Measurements from ENCODE around the gene ZNF343. TPM values are rescaled to one million over a fixed set of nuclear protein-coding genes. Genes with fewer than 3 reads are reported as not detected.
"Not testable (repeated sequence)": the region's sequence is repeated elsewhere in the genome, so short reads cannot be mapped to it uniquely, and the experiment has no call there.

The ZNF343 gene
- total and polyA plus RNA-seq, 2 experiments from 2014 or later = 6.2 to 7.0 TPM

DNA sequence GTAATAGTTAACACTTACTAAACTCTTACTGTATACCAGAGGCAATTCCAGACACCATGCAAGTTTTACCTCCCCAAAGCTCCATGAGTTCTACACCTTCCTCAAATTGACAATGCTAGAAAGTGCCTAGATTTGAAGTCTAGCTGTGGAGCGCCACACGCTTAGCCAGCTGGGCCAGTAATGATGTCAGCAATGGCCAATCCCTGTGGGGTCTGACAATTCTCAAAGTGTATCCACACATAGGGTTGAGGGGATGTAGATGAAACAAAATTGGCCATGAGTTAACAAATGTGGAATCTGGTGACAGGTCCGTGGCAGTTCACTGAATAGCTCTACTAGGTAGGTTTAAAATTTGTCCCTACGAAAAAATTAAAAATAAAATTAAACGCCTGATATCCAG, 1.3 kb downstream of the ZNF343 start:
- Histone ChIP-seq H3K4me3 (no peak overlapping the region), H4K20me1 (ENCODE audit: insufficient read depth, poor library complexity, severe bottlenecking) (no peaks in the 10 kb centered on the region), H3K9me2 (replicated peaks; ENCODE audit: insufficient read depth) (no peaks in the 10 kb centered on the region), H3K9me3 (ENCODE audit: low read depth) (no peaks in the 10 kb centered on the region), H2AFZ (peak overlapping the region; percentile 59), H3K36me3 (replicated peaks; ENCODE audit: insufficient read depth, low read depth) (no peaks in the 10 kb centered on the region), H3K27me3 (no peaks in the 10 kb centered on the region), H3K4me1 (ENCODE audit: insufficient read depth) (peaks cover 8% of the 10 kb centered on the region), H3K79me2 (peaks cover 41% of the 10 kb centered on the region), H3K27ac (no peak overlapping the region), H3K4me2 (peak overlapping the region; percentile 85)
- DNase-seq (ENCODE audit: low spot score) = no peak
- TF ChIP-seq EZH2phosphoT487 (IDR thresholded peaks at IDR 0.05; ENCODE audit: low read depth, severe bottlenecking, unreplicated experiment) = no peak
- no peak for TF ChIP-seq EZH2 (IDR thresholded peaks at IDR 0.05; ENCODE audit: borderline replicate concordance)
- TF ChIP-seq, protein P1, sequence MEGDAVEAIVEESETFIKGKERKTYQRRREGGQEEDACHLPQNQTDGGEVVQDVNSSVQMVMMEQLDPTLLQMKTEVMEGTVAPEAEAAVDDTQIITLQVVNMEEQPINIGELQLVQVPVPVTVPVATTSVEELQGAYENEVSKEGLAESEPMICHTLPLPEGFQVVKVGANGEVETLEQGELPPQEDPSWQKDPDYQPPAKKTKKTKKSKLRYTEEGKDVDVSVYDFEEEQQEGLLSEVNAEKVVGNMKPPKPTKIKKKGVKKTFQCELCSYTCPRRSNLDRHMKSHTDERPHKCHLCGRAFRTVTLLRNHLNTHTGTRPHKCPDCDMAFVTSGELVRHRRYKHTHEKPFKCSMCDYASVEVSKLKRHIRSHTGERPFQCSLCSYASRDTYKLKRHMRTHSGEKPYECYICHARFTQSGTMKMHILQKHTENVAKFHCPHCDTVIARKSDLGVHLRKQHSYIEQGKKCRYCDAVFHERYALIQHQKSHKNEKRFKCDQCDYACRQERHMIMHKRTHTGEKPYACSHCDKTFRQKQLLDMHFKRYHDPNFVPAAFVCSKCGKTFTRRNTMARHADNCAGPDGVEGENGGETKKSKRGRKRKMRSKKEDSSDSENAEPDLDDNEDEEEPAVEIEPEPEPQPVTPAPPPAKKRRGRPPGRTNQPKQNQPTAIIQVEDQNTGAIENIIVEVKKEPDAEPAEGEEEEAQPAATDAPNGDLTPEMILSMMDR (IDR thresholded peaks at IDR 0.05; ENCODE audit: poor library complexity) = no peak
- 92% methylated on average over 5 of the region's 5 CpGs for WGBS (ENCODE audit: low lambda C conversion rate, missing lambda C conversion rate)

DNA sequence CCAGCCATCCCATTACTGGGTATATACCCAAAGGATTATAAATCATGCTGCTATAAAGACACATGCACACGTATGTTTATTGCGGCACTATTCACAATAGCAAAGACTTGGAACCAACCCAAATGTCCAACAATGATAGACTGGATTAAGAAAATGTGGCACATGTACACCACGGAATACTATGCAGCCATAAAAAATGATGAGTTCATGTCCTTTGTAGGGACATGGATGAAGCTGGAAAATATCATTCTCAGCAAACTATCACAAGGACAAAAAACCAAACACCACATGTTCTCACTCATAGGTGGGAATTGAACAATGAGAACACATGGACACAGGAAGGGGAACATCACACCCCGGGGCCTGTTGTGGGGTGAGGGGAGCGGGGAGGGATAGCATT, 2.3 kb downstream of the ZNF343 start:
- not testable (repeated sequence) for H3K4me1 ChIP-seq (ENCODE audit: insufficient read depth); H2AFZ ChIP-seq; DNase-seq (ENCODE audit: low spot score); H3K9me2 ChIP-seq (replicated peaks; ENCODE audit: insufficient read depth); H3K27ac ChIP-seq; H3K9me3 ChIP-seq (ENCODE audit: low read depth); H3K36me3 ChIP-seq (replicated peaks; ENCODE audit: insufficient read depth, low read depth); H3K4me2 ChIP-seq; H3K27me3 ChIP-seq; H4K20me1 ChIP-seq (ENCODE audit: insufficient read depth, poor library complexity, severe bottlenecking); H3K4me3 ChIP-seq
- H3K79me2 ChIP-seq = peaks cover 41% of the 10 kb centered on the region
- 100% methylated on average over 3 of the region's 5 CpGs for whole genome bisulfite sequencing (ENCODE audit: low lambda C conversion rate, missing lambda C conversion rate)

DNA sequence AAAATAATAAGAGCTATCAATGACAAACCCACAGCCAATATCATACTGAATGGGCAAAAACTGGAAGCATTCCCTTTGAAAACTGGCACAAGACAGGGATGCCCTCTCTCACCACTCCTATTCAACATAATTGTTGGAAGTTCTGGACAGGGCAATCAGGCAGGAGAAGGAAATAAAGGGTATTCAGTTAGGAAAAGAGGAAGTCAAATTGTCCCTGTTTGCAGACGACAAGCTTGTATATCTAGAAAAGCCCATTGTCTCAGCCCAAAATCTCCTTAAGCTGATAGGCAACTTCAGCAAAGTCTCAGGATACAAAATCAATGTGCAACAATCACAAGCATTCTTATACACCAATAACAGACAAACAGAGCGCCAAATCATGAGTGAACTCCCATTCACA, 3.9 kb downstream of the ZNF343 start:
- not testable (repeated sequence) for H3K4me3 ChIP-seq; H3K36me3 ChIP-seq (replicated peaks; ENCODE audit: insufficient read depth, low read depth); H3K9me3 ChIP-seq (ENCODE audit: low read depth); DNase-seq (ENCODE audit: low spot score); H3K9me2 ChIP-seq (replicated peaks; ENCODE audit: insufficient read depth); H3K27ac ChIP-seq; H2AFZ ChIP-seq; H3K4me2 ChIP-seq; H3K27me3 ChIP-seq; H4K20me1 ChIP-seq (ENCODE audit: insufficient read depth, poor library complexity, severe bottlenecking); H3K4me1 ChIP-seq (ENCODE audit: insufficient read depth)
- WGBS (ENCODE audit: low lambda C conversion rate, missing lambda C conversion rate) = 85% methylated on average over 2 of the region's 2 CpGs
- H3K79me2 ChIP-seq = peaks cover 41% of the 10 kb centered on the region

- peaks cover 34% of the 10 kb centered on the region for H3K79me2 ChIP-seq
- WGBS (ENCODE audit: low lambda C conversion rate, missing lambda C conversion rate) = 97% methylated on average over 2 of the region's 2 CpGs
- not testable (repeated sequence) for H2AFZ ChIP-seq; H3K27ac ChIP-seq; H3K36me3 ChIP-seq (replicated peaks; ENCODE audit: insufficient read depth, low read depth); H3K9me3 ChIP-seq (ENCODE audit: low read depth); H3K4me2 ChIP-seq; DNase-seq (ENCODE audit: low spot score); H4K20me1 ChIP-seq (ENCODE audit: insufficient read depth, poor library complexity, severe bottlenecking); H3K27me3 ChIP-seq; H3K4me3 ChIP-seq; H3K4me1 ChIP-seq (ENCODE audit: insufficient read depth); H3K9me2 ChIP-seq (replicated peaks; ENCODE audit: insufficient read depth)
Measured at GRCh38 chr20:2502808-2503384, 5.8 kb downstream of the ZNF343 start.

DNA sequence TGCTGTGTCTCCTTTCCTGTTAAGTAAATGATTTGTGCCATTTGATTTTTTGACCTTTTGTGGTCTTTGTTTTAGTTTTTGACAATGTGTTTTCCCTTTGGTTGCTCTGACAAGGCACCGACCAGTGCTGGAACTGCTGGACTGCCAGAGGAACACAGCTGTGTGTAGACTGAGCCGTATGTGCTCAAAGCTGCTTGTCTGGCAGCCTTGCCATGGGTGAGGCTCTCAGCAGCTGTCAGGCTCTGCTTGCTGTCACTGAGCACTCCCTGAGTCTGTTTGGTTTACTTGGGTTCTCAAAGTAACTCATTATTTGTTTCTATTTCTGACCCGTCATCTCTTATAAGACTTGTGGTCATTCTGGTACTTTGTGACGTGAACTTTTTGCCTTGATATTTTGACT, 23.1 kb downstream of the ZNF343 start:
- H3K27ac ChIP-seq = no peak overlapping the region
- no peaks in the 10 kb centered on the region for H3K27me3 ChIP-seq

More for the DNA sequence above, 23.1 kb downstream of the ZNF343 start:
- Histone ChIP-seq H3K79me2 (no peaks in the 10 kb centered on the region), H3K4me3 (no peak overlapping the region), H3K36me3 (replicated peaks; ENCODE audit: insufficient read depth, low read depth) (no peaks in the 10 kb centered on the region), H2AFZ (no peak overlapping the region), H3K9me3 (ENCODE audit: low read depth) (no peaks in the 10 kb centered on the region), H3K9me2 (replicated peaks; ENCODE audit: insufficient read depth) (no peaks in the 10 kb centered on the region), H4K20me1 (ENCODE audit: insufficient read depth, poor library complexity, severe bottlenecking) (no peaks in the 10 kb centered on the region), H3K4me2 (no peak overlapping the region), H3K4me1 (ENCODE audit: insufficient read depth) (no peaks in the 10 kb centered on the region)
- WGBS (ENCODE audit: low lambda C conversion rate, missing lambda C conversion rate) = 65% methylated on average over 4 of the region's 4 CpGs
- DNase-seq (ENCODE audit: low spot score) = no peak
- TF ChIP-seq, protein P1 (IDR thresholded peaks at IDR 0.05; ENCODE audit: poor library complexity) = no peak
- TF ChIP-seq EZH2 (IDR thresholded peaks at IDR 0.05; ENCODE audit: borderline replicate concordance) (no peak), EZH2phosphoT487 (IDR thresholded peaks at IDR 0.05; ENCODE audit: low read depth, severe bottlenecking, unreplicated experiment) (no peak)

Data from hepatocyte (in vitro differentiated cells).